ENCODE measurements around the gene HMGXB4. TPM values are rescaled to one million over a fixed set of nuclear protein-coding genes. Genes with fewer than 3 reads are reported as not detected.

The HMGXB4 gene
- total and polyA plus RNA-seq, 12 donors: 3.6 to 13.0 (median 9.1) TPM

DNA sequence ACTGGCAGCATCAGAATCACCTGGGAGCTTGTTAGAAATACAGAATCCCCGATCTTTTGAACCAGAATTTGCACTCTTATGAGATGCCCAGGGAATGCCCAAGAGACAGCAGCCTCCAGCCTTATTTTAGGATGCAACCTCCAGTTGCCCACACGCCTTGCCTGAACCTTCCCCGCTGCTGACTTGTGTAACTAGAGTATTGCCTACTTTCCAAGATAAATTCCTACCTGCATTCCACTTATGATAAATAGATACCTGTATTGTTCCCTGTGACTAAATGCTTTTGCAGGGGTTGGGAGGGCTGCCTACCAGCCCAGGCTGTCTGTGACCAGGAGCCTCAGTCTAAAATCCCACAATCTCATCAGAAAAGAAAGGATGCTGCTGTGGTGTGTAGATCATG is 44.3 kb upstream of the HMGXB4 start:
- intact Hi-C loops (cut with DNase I): no loop called here
- Histone ChIP-seq H3K27ac (no peak overlapping the region), H3K4me3 (no peak overlapping the region), H3K36me3 (no peaks in the 10 kb centered on the region), H3K27me3 (peaks cover 0 to 17% (median 3%) of the 10 kb centered on the region in 7 donors), H3K4me1 (no peaks in the 10 kb centered on the region), H3K9me3 (peaks cover 0 to 4% (median 0%) of the 10 kb centered on the region in 11 donors)
- no peak for ATAC-seq
- DNase-seq: no peak
- TF ChIP-seq, protein P1, sequence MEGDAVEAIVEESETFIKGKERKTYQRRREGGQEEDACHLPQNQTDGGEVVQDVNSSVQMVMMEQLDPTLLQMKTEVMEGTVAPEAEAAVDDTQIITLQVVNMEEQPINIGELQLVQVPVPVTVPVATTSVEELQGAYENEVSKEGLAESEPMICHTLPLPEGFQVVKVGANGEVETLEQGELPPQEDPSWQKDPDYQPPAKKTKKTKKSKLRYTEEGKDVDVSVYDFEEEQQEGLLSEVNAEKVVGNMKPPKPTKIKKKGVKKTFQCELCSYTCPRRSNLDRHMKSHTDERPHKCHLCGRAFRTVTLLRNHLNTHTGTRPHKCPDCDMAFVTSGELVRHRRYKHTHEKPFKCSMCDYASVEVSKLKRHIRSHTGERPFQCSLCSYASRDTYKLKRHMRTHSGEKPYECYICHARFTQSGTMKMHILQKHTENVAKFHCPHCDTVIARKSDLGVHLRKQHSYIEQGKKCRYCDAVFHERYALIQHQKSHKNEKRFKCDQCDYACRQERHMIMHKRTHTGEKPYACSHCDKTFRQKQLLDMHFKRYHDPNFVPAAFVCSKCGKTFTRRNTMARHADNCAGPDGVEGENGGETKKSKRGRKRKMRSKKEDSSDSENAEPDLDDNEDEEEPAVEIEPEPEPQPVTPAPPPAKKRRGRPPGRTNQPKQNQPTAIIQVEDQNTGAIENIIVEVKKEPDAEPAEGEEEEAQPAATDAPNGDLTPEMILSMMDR (IDR thresholded peaks at IDR 0.05): no peak
- WGBS, 2 donors: 82 to 83% methylated on average over 3 of the region's 3 CpGs

DNA sequence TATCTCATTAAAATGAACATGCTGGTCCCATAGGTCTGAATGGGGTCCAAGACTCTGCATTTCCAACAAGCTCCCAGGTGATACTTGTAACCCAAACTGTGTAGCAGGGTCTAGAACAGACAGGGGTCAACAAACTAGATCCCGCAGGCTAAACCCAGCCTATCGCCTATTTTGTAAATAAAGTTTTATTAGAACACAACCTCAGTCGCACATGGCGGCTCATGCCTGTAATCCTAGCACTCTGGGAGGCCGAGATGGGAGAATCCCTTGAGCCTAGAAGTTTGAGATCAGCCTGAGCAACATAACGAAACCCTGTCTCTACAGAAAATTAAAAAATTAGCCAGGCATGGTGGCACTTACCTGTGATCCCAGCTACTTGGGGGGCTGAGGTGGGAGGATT is 42.3 kb upstream of the HMGXB4 start:
- Histone ChIP-seq H3K4me3 (no peak overlapping the region), H3K27me3 (peaks cover 0 to 7% (median under 1%) of the 10 kb centered on the region in 7 donors), H3K9me3 (peaks cover 0 to 8% (median 0%) of the 10 kb centered on the region in 11 donors), H3K27ac (no peak overlapping the region), H3K4me1 (no peaks in the 10 kb centered on the region), H3K36me3 (no peaks in the 10 kb centered on the region)
- ATAC-seq: no peak
- intact Hi-C loops (cut with DNase I): no loop called here
- no peak for DNase-seq
- TF ChIP-seq, protein P1 (IDR thresholded peaks at IDR 0.05): no peak
- 89 to 92% methylated on average over 6 of the region's 6 CpGs for WGBS, 2 donors

DNA sequence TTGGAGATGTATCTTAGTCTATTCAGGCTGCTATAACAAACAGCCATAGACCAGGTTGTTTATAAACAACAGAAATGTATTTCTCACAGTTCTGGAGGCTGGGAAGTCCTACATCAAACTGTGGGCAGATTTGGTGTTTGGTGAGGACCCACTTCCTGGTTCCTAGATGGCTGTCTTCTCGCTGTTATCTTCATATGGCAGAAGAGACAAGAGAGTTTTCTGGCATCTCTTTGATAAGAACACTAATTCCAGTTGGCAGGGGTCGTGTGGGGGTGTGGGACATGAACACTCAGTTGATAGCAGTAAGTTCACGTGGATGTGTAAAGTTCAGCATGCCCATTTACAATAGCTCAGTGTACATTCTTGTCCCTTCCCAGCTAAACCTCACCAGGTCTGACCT is 41.3 kb upstream of the HMGXB4 start:
- Histone ChIP-seq H3K36me3 (no peaks in the 10 kb centered on the region), H3K4me1 (no peaks in the 10 kb centered on the region), H3K27me3 (peaks cover 0 to 11% (median 9%) of the 10 kb centered on the region in 7 donors), H3K9me3 (peaks cover 0 to 8% (median 0%) of the 10 kb centered on the region in 11 donors), H3K27ac (no peak overlapping the region), H3K4me3 (no peak overlapping the region)
- TF ChIP-seq, protein P1 (IDR thresholded peaks at IDR 0.05): no peak
- 37 to 46% methylated on average over 3 of the region's 3 CpGs for WGBS, 2 donors
- ATAC-seq: no peak
- no peak for DNase-seq
- intact Hi-C loops (cut with DNase I): no loop called here

DNA sequence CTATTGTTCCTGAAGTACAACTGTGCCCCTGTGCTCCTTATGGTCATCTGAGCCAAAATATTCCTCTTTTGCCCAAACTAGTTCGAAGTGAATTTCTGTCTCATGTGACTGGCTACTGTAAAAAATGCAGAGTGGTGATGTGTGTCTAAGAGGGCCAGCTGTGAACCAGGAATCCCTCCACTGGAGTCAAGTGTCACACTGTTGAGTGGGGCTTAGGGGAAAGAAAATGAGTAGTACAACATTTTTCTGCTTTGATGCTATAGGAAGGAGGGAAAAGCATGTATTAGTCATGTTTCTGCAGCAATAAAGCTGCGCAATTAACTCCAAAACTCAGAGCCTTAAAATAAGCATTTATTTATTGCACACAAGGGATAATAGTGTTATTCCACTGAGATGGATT is 39.8 kb upstream of the HMGXB4 start:
- ATAC-seq: no peak
- WGBS, 2 donors: 71 to 74% methylated on average over 2 of the region's 2 CpGs
- TF ChIP-seq, protein P1 (IDR thresholded peaks at IDR 0.05): no peak
- Histone ChIP-seq H3K27me3 (peaks cover 0 to 17% (median 10%) of the 10 kb centered on the region in 7 donors), H3K4me1 (no peaks in the 10 kb centered on the region), H3K36me3 (no peaks in the 10 kb centered on the region), H3K4me3 (no peak overlapping the region), H3K27ac (no peak overlapping the region), H3K9me3 (peaks cover 0 to 8% (median 0%) of the 10 kb centered on the region in 11 donors)
- intact Hi-C loops (cut with DNase I): no loop called here
- no peak for DNase-seq

All from heart right ventricle (tissue), 16 donors.